ENCODE data around the gene CLDN14. TPM values are rescaled to one million over a fixed set of nuclear protein-coding genes. Genes with fewer than 3 reads are reported as not detected.

CLDN14 gene
- polyA plus RNA-seq, 3 donors, result not detected

DNA sequence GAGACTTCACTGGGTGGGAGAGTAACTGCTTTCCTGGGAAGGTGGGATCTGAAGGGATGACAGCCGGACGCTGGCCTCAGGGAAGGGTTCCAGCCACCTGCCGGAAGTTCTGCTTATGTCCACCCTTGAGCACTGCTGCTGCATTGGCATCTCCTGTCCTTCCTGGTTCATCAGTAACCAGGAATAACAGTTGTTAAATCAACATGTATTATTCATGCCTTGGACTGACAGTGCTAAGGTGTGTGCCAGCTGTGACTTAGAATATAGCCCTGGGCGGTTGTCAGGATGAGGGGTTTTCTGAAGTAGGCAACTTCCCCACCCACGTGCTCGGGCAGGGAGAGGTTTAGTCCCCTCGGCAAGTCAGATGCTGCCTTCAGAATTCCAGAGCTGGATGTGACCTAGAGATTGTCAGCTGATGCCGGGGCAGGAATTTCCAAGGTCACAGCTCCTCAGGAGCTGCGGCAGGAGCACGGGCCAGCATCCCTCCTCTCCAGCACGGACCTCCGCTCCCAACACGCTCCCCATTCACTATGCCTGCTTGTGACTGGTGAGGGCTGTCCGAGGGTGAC lies 17.9 kb downstream of the CLDN14 start:
- DNase-seq, result no peak
- no peaks in the 10 kb centered on the region for H3K36me3 ChIP-seq (replicated peaks in 1 of 2; ENCODE audit: control insufficient read depth in 1 of 2, insufficient read depth in 2 of 2, low read length in 2 of 2)
- H3K36me3 Mint-ChIP-seq, result no peaks in the 10 kb centered on the region
- H3K27me3 ChIP-seq (ENCODE audit: control insufficient read depth in 2 of 2, insufficient read depth in 2 of 2, low read length in 2 of 2), result no peaks in the 10 kb centered on the region
- H2AFZ ChIP-seq (ENCODE audit: insufficient read depth, low read depth, low read length, poor library complexity, severe bottlenecking), result no peak overlapping the region
- H3K4me2 ChIP-seq (replicated peaks; ENCODE audit: extremely low read depth, low read length, poor library complexity, severe bottlenecking), result no peak overlapping the region
- H4K20me1 ChIP-seq (ENCODE audit: insufficient read depth, low read length), result no peaks in the 10 kb centered on the region
- H3K27ac ChIP-seq (ENCODE audit: low read depth in 1 of 2, low read length in 2 of 2), result no peak overlapping the region
- peaks cover 3 to 8% (median 6%) of the 10 kb centered on the region in 3 donors for H3K27me3 Mint-ChIP-seq (ENCODE audit: low read depth in 3 of 3)
- H3K4me3 ChIP-seq (replicated peaks in 1 of 3; ENCODE audit: low read depth in 2 of 3, low read length in 3 of 3), result no peak overlapping the region
- intact Hi-C loops (cut with micrococcal nuclease), result no loop called here
- H3K9ac ChIP-seq (ENCODE audit: insufficient read depth, low read length, poor library complexity, severe bottlenecking), result no peak overlapping the region
- no peak overlapping the region for H3K27ac Mint-ChIP-seq
- no peaks in the 10 kb centered on the region for H3K79me2 ChIP-seq (ENCODE audit: insufficient read depth, low read length)
- no peaks in the 10 kb centered on the region for H3K9me3 ChIP-seq (replicated peaks in 1 of 2; ENCODE audit: control insufficient read depth in 1 of 2, insufficient read depth in 1 of 2, low read length in 2 of 2)
- WGBS (ENCODE audit: insufficient coverage), result 98% methylated on average over 7 of the region's 14 CpGs
- H3K4me1 Mint-ChIP-seq, result no peaks in the 10 kb centered on the region
- H3K9me3 Mint-ChIP-seq, result peaks cover 0 to 2% (median 0%) of the 10 kb centered on the region in 7 donors
- H3K4me1 ChIP-seq (ENCODE audit: control insufficient read depth in 1 of 2, insufficient read depth in 2 of 2, low read length in 2 of 2), result no peaks in the 10 kb centered on the region
- no peak overlapping the region for H3K4me3 Mint-ChIP-seq
- TF ChIP-seq, protein P1, sequence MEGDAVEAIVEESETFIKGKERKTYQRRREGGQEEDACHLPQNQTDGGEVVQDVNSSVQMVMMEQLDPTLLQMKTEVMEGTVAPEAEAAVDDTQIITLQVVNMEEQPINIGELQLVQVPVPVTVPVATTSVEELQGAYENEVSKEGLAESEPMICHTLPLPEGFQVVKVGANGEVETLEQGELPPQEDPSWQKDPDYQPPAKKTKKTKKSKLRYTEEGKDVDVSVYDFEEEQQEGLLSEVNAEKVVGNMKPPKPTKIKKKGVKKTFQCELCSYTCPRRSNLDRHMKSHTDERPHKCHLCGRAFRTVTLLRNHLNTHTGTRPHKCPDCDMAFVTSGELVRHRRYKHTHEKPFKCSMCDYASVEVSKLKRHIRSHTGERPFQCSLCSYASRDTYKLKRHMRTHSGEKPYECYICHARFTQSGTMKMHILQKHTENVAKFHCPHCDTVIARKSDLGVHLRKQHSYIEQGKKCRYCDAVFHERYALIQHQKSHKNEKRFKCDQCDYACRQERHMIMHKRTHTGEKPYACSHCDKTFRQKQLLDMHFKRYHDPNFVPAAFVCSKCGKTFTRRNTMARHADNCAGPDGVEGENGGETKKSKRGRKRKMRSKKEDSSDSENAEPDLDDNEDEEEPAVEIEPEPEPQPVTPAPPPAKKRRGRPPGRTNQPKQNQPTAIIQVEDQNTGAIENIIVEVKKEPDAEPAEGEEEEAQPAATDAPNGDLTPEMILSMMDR (IDR thresholded peaks at IDR 0.05), result no peak

DNA sequence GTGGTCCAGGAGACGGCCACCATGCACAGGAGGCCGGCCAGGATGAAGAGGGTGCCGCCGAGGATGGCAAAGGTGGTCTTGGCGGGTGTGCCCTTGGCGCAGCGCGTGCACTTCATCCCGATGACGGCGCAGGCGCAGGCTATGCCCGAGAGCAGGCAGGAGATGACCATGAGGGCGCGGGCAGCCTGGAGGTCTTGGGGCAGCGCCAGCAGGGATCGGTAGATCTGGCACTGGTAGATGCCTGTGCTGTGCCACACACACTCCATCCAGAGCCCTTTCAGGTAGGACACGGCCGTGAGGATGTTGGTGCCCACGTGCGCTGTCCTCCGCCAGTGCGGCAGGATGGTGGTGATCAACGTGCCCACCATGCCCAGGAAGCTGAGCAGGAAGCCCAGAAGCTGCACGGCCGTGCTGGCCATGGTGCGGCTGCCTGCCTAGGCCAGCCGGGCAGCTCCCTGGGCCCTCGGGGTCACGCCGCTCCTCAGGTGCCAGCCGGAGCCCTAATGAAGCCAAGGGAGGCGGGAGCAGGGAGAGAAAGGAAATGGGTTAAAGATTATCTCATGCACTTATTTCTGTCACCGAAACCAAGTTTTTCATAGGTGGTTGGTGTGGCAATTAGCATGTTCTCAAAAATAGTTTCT lies 18.5 kb downstream of the CLDN14 start:
- Histone ChIP-seq H3K9ac (ENCODE audit: insufficient read depth, low read length, poor library complexity, severe bottlenecking) (no peak overlapping the region), H3K27ac (ENCODE audit: low read depth in 1 of 2, low read length in 2 of 2) (no peak overlapping the region), H3K4me2 (replicated peaks; ENCODE audit: extremely low read depth, low read length, poor library complexity, severe bottlenecking) (no peak overlapping the region), H3K4me1 (ENCODE audit: control insufficient read depth in 1 of 2, insufficient read depth in 2 of 2, low read length in 2 of 2) (no peaks in the 10 kb centered on the region), H3K4me3 (replicated peaks in 1 of 3; ENCODE audit: low read depth in 2 of 3, low read length in 3 of 3) (no peak overlapping the region), H2AFZ (ENCODE audit: insufficient read depth, low read depth, low read length, poor library complexity, severe bottlenecking) (no peak overlapping the region), H3K27me3 (ENCODE audit: control insufficient read depth in 2 of 2, insufficient read depth in 2 of 2, low read length in 2 of 2) (no peaks in the 10 kb centered on the region), H3K36me3 (replicated peaks in 1 of 2; ENCODE audit: control insufficient read depth in 1 of 2, insufficient read depth in 2 of 2, low read length in 2 of 2) (no peaks in the 10 kb centered on the region), H3K79me2 (ENCODE audit: insufficient read depth, low read length) (no peaks in the 10 kb centered on the region), H3K9me3 (replicated peaks in 1 of 2; ENCODE audit: control insufficient read depth in 1 of 2, insufficient read depth in 1 of 2, low read length in 2 of 2) (no peaks in the 10 kb centered on the region), H4K20me1 (ENCODE audit: insufficient read depth, low read length) (no peaks in the 10 kb centered on the region)
- Mint-ChIP-seq H3K27me3 (ENCODE audit: low read depth in 3 of 3) (peaks cover 3 to 8% (median 6%) of the 10 kb centered on the region in 3 donors), H3K27ac (no peak overlapping the region), H3K9me3 (peaks cover 0 to 2% (median 0%) of the 10 kb centered on the region in 7 donors), H3K36me3 (no peaks in the 10 kb centered on the region), H3K4me3 (no peak overlapping the region), H3K4me1 (no peaks in the 10 kb centered on the region)
- intact Hi-C loops (cut with micrococcal nuclease), result no loop called here
- DNase-seq, result no peak
- 95% methylated on average over 32 of the region's 34 CpGs for WGBS (ENCODE audit: insufficient coverage)
- TF ChIP-seq, protein P1 (IDR thresholded peaks at IDR 0.05), result no peak
